Stimulated activated CD4-positive, alpha-beta T cell treated with anti-CD3 and anti-CD28 coated beads, TNF-alpha, amount 100 ng/mL, for 24 hours (primary cell): ENCODE results near the gene ARMC2.

Experiments
- DNase-seq, 3 experiments: peaks; one replicate each; pipeline ENCODE4 v3.0.0-alpha.2; 2020; ENCODE audit warnings: low read depth in 3 of 3

Gene ARMC2

GRCh38 chr6:108988296-108988695 is 140.1 kb downstream of the ARMC2 start:
- no peak for DNase-seq

GRCh38 chr6:108988765-108989164 is 140.5 kb downstream of the ARMC2 start:
- no peak for DNase-seq

DNA sequence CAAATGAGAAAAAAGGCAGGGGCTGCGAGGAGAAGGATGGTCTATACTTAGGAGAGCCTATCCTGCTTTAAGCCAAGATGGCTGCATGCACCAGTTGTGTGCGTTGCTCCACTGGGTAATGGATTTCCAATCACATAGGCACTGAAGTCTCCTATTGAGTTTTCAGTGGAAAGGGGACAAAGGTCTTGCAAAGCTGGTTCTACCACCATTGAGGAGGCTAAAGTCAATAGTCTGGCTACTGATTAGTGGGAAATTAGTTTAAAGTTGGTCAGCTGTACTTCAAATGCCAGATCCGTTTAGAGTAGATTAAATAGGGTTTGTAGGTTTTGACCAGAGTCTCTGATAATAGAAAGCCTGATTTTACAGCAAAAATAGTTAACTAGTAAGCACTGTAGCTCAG is 141.5 kb downstream of the ARMC2 start:
- no peak for DNase-seq

GRCh38 chr6:108993876-108994275 is 145.7 kb downstream of the ARMC2 start:
- no peak for DNase-seq

DNA sequence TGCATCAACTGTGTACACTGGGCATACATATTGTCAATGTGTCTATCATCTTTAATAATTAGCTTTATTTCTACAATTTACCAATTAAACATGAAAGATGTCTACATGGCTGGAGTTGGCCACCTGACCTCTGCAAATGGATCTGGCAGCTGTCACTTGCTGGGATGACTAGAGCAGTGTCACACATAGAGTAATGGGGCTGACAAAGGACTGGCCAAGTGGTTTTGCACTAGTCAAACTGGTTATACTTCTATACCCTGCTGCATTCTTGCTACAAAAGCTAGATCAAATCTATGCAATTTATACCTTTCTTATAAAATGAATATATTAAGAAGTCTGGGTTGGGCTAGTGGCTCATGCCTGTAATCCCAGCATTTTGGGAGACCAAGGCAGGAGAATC is 147.1 kb downstream of the ARMC2 start:
- DNase-seq = no peak

GRCh38 chr6:108996208-108996607 is 148.0 kb downstream of the ARMC2 start:
- no peak for DNase-seq

DNA sequence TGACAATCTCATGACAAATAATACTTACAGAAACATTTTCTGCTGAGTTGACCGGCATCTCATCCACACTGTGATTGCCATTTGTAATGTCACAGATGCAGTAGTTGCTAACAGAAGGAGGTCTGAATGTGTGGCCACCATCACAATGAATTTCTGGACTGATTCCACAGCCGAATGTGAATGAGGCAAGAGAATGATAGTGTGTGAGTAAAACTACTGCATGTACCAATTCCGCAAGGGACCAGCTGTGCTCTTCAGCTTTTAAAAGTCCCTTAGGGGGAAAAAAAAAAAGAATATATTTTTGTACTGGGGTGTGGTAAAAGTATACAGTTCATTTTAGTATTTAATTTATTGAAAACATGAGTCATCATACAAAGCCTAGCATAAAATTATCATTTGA is 150.3 kb downstream of the ARMC2 start:
- no peak for DNase-seq

DNA sequence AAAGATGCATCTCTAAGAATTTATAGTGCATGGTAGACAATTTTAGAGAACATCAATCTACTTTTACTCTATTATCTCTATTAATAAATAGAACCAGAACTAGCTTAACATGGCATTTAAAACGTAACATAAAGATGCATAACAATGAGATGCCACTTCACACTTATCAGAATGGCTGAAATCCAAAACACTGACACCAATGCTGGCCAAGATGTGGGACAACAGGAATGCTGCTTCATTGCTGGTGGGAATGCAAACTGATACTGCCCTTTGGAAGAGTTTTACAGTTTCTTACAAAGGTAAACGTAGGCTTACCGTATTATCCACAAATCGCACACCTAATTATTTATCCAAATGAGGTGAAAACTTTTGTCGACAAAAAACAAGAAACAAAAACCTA is 151.2 kb downstream of the ARMC2 start:
- DNase-seq = no peak

- no peak for DNase-seq
Observed at GRCh38 chr6:109000289-109000688, 152.1 kb downstream of the ARMC2 start.

- DNase-seq = no peak
Observed at GRCh38 chr6:109001291-109001894, 153.2 kb downstream of the ARMC2 start.

DNA sequence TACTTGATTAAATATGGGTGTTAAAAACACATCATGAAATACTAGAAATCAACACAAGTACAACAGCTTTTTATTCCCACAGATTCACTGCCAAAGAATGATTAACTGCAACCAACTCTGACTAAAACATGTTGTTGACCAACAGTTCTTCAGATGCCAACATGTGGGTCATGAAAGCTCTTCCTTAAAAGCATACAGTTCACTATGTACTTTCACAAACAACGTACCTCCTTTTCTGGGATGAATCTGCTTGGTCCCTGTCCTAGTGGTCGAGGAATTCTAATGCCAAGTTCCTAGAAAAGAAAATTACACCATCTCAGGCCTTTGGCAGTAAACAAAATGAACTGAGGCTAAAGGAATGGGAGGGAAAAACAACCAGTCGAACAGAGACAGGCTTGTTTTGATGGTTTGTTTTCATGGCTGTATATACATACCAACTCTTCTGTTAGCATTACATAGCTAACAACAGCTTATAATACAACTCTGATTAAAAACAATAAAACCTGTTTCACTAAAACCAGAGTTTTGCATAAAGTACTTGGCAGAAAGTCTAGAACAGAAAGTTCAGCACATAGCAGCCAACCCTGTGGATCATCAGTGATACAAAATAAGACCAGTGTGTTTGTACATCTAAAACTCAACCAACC is 154.0 kb downstream of the ARMC2 start:
- no peak for DNase-seq

GRCh38 chr6:109002882-109003281 is 154.7 kb downstream of the ARMC2 start:
- DNase-seq = no peak

DNA sequence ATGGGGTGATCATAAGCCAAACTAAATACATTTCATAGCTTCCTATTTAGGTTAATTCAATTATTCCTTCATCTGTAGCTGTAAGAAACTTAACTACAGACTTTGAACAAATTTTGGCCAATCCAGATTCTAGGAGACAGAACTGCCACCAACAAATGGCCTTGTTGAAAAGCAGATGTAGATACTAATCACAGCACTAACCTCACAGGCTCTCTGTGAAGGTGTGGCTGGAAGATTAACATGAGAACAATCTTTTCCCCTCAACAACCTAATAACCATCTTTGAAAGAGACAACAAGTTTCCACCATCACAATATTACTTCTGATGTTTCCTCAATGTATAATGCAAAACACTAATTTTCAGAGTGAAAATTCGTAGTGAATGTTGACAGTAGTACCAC is 158.6 kb downstream of the ARMC2 start:
- no peak for DNase-seq

- no peak for DNase-seq
Observed at GRCh38 chr6:109007521-109007920, 159.3 kb downstream of the ARMC2 start.

GRCh38 chr6:109008054-109008453 is 159.8 kb downstream of the ARMC2 start:
- no peak for DNase-seq

DNA sequence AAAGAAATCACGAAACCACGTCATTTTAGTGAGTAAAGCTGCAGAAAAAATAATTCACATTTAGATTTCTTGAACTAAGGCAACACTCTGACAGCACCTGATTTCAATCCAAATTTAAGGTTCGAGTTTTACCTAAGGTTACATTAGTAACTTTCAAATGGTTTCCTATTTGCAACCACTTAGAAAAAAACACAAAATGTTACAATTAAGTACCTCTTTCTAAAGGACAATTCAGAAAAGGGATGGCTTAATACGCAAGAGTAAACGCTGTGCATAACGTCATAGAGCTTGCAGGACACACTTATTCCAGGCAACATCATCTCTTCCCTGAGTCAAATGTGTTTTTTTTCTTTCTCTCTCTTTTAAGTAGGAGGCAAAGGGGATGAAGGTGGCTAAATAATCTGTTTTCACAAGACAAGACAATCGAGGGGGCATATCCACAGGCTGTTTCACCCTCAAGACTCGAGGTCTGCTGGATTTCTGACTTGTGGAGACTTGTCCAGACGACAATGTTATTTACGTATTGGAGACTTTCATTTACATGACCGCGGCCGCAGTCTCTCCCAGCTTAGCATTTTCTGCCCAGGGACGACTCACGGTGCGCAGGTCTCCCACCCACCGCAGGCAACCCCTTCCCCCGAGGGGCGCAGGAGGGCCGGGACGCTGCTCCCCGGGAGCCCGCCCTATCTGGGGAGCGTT is 160.5 kb downstream of the ARMC2 start:
- DNase-seq = peak in 2 of 3 experiments; percentile 0 to 1

DNA sequence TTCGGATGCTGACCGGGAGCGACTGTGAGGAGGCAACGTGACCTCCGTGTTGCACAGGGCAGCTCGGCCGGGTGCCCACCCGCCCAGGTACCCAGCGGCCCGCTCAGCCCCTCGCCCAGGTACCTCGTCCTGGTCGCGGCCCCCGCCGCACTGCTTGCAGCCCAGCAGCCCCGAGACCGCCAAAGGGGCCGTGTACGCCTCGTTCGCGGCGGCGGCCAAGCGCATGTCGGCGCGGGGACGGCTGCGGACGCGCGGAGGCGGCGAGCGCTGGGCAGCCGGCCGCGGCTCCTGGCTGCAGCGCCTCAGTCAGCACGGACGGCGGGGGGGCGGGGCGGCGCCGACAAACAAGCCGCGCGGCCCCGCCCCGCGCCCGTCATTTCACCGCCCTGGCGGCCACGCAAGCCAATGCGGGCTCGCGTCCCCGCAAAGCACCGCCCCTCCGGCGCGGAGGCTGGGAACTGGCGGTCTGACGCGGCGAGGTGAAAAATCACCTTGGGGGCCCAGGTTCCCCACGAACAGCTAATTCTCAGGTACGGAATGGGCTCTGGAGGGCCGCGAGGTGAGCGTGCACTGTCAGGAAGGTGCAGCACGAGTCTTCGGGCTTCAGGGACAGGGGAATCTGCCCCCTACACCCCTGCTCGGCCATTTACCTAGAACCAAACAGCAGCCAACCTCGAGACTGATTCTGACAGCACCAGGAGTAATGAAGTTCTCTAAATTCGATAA is 161.2 kb downstream of the ARMC2 start:
- DNase-seq = peak; percentile 80 to 91 (median 82)

DNA sequence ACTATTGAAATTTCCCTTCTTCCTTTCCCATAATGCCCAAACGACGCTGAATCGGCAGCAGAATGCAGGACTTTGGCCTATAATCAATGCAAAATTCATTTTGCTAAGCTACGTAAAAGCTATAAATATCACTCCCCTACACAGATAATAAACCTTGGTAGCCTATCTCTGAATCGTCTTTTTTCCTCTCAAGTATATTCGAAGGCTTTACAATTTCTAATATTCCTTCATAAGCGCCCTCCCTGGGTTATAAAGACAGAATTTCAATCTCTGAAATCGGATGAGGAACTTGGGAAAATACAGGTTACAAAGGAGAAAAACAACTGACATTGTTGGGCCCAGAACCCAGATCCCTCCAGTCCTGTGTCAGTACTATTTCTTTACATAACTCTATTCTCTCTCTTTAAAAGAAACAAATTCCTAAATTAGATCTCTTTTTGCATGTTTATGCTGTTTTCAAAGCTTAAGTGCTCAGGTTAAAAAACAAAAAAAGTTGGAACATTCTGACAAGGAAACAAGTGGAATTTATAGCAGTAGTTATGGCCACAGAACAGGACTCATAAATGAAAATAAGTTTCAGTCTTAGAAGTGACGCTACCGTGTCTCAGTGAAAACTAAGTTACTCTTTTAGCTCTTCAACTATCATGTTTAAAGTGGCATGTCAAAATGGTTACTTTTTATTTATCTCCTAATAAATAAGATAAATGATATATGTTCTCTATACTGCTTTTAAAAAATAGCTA is 161.9 kb downstream of the ARMC2 start:
- no peak for DNase-seq

DNA sequence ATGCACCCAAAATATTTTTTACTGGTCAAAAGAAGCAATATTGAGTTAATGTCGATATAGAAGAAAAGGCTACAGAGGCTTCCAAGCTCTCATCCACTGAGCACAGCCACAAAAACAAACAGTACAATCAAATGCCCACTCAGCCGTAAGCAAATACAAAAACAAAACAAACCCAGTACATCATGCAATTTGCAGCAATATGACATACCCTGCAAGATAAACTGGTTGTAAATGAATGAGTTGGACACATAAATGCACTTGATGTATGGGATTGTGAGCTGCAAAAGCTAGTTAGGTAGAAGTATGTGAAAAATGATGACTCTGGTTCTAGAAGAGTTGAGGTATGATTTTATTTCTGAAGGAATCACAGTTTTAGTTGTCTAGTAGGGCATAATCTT is 162.5 kb downstream of the ARMC2 start:
- DNase-seq = no peak

GRCh38 chr6:109013656-109014305 is 165.6 kb downstream of the ARMC2 start:
- DNase-seq = no peak

- DNase-seq = no peak
Observed at GRCh38 chr6:109014606-109015005, 166.4 kb downstream of the ARMC2 start.
